ENCODE data around the gene PCSK7. TPM values are rescaled to one million over a fixed set of nuclear protein-coding genes. Genes with fewer than 3 reads are reported as not detected.

PCSK7 gene
- total RNA-seq, 2 experiments from 2014 or later, result 229 to 247 TPM

GRCh38 chr11:117232092-117232878 is 412 bp upstream of the PCSK7 start, which contains the start of gene RNF214:
TSS of gene RNF214 (plus strand) at chr11:117232671. CDS start at chr11:117234273, 1,602 bp downstream.
- POLR2A ChIA-PET, result interaction anchor here (0.6 to 4.2 kb wide), 14 partner anchors 11 to 444 kb away, joined by 3 to 46 read pairs (median 6); partner anchors contain the start of genes CEP164, PAFAH1B2, SIDT2 and ZPR1
- intact Hi-C loops (cut with DNase I, micrococcal nuclease), result loop anchor here (2.0 to 10.0 kb wide), 7 partner anchors 53 to 1343 kb away; partner anchors contain the start of genes CEP164 (in 2 of the 2), ZPR1 (in 2 of the 2), ARCN1 (in 1 of the 2) and BUD13 (in 1 of the 2)
- DNase-seq (peak; percentile 51 to 91 (median 71)), ATAC-seq (ENCODE audit: poor library complexity) (peak; percentile 70)
- H3K27me3 Mint-ChIP-seq, result no peaks in the 10 kb centered on the region
- peak within 1 kb of the TSS; percentile 93 for H3K27ac Mint-ChIP-seq
- H3K9me3 Mint-ChIP-seq, result no peaks in the 10 kb centered on the region
- H3K4me3 ChIP-seq (ENCODE audit: low read length), result peak within 1 kb of the TSS; percentile 100
- peak within 1 kb of the TSS; percentile 91 to 97 for H3K27ac ChIP-seq (ENCODE audit: low read depth in 1 of 2, low read length in 2 of 2)
- H3K4me3 Mint-ChIP-seq, result peak within 1 kb of the TSS; percentile 100
- no peaks in the 10 kb centered on the region for H3K27me3 ChIP-seq (ENCODE audit: control insufficient read depth in 1 of 2, insufficient read depth in 2 of 2, low read length in 2 of 2)
- peaks cover 40% of the 10 kb centered on the region for H3K4me1 ChIP-seq (ENCODE audit: insufficient read depth, low read length)
- no peaks in the 10 kb centered on the region for H3K9me3 ChIP-seq (ENCODE audit: control insufficient read depth in 1 of 2, insufficient read depth in 1 of 2, low read length in 2 of 2)
- H3K4me1 Mint-ChIP-seq (ENCODE audit: low read depth), result peaks cover 58% of the 10 kb centered on the region
- peaks cover 72% of the 10 kb centered on the region for H3K36me3 Mint-ChIP-seq (ENCODE audit: low read depth)
- CTCF ChIA-PET, result interaction anchor here (1.1 to 1.2 kb wide), 3 partner anchors 48 to 461 kb away, joined by 3 to 7 read pairs (median 3); partner anchors contain the start of gene SIDT2
- TF ChIP-seq CTCF (IDR thresholded peaks at IDR 0.05), result peak; percentile 70
- H3K36me3 ChIP-seq (ENCODE audit: insufficient read depth, low read length), result peaks cover 29% of the 10 kb centered on the region

GRCh38 chr11:117230999-117231841 is 653 bp downstream of the PCSK7 start:
- DNase-seq (peak in 1 of 14 experiments; percentile 19), ATAC-seq (ENCODE audit: poor library complexity) (no peak)
- Mint-ChIP-seq H3K4me1 (ENCODE audit: low read depth) (peaks cover 68% of the 10 kb centered on the region), H3K4me3 (peak overlapping the region; percentile 95), H3K9me3 (no peaks in the 10 kb centered on the region), H3K27ac (peak overlapping the region; percentile 90), H3K27me3 (no peaks in the 10 kb centered on the region), H3K36me3 (ENCODE audit: low read depth) (peaks cover 77% of the 10 kb centered on the region)
- CTCF ChIA-PET, result interaction anchor here (0.6 to 1.1 kb wide), 2 partner anchors 49 to 85 kb away, joined by 3 read pairs; partner anchors contain the start of gene BACE1
- peak overlapping the region; percentile 91 to 97 for H3K27ac ChIP-seq (ENCODE audit: low read depth in 1 of 2, low read length in 2 of 2)
- intact Hi-C loops (cut with DNase I, micrococcal nuclease), result loop anchor here (5.0 to 10.0 kb wide), 4 partner anchors 96 to 1344 kb away; partner anchors contain the start of genes ARCN1 (in 1 of the 2), BUD13 (in 1 of the 2), CEP164 (in 1 of the 2) and ZPR1 (in 1 of the 2)
- H3K4me1 ChIP-seq (ENCODE audit: insufficient read depth, low read length), result peaks cover 50% of the 10 kb centered on the region
- POLR2A ChIA-PET, result interaction anchor here (0.7 to 4.2 kb wide), 12 partner anchors 10 to 443 kb away, joined by 3 to 46 read pairs (median 6); partner anchors contain the start of genes CEP164, PAFAH1B2, SIDT2 and ZPR1
- H3K36me3 ChIP-seq (ENCODE audit: insufficient read depth, low read length), result peaks cover 40% of the 10 kb centered on the region
- peak overlapping the region; percentile 100 for H3K4me3 ChIP-seq (ENCODE audit: low read length)
- no peaks in the 10 kb centered on the region for H3K9me3 ChIP-seq (ENCODE audit: control insufficient read depth in 1 of 2, insufficient read depth in 1 of 2, low read length in 2 of 2)
- TF ChIP-seq CTCF (IDR thresholded peaks at IDR 0.05), result no peak
- no peaks in the 10 kb centered on the region for H3K27me3 ChIP-seq (ENCODE audit: control insufficient read depth in 1 of 2, insufficient read depth in 2 of 2, low read length in 2 of 2)
